Fibroblast of upper back skin (primary cell): ENCODE data around the gene HDAC10.
"Not testable (repeated sequence)": the region's sequence is repeated elsewhere in the genome, so short reads cannot be mapped to it uniquely, and the experiment has no call there.

ENCODE experiments used
- DNase-seq: peaks from one replicate; pipeline ENCODE4 v3.0.0-alpha.2; 2013

HDAC10 gene

DNA sequence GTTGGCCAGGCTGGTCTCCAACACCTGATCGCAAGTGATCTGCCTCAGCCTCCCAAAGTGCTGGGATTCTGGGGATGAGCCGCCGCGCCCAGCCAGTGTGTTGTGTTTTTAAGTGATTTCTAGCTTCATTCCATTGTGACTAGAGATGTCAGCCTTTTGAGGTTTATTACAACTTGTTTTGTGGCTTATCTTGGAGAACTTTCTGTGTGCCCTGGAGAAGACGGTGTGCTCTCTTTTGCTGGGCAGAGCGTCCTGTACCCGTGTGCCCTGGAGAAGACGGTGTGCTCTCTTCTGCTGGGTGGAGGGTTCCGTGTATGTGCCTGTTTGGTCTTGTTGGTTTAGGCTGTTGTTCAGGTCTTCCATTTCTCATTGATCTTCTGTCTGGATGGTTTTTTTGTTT lies 37.8 kb downstream of the HDAC10 start:
- no peak for DNase-seq

DNA sequence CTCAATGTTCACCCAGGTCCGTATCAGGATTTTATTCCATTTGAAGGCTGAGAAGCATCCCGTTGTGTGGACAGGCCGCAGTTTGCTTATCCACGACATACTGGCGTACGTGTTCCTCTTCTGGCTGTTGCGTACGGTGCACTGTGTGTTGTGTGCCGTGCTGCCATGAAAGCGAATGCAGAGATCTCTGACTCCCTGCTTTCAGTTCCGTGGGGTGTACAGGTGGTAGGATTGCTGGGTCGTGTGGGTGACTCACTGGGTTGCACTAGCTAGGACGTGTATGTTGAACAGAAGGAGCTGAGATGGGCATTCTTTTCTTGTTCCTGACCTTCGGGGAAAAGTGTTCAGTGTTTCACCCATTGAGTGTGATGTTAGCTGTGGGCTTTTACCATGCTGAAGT lies 39.9 kb downstream of the HDAC10 start:
- no peak for DNase-seq

- no peak for DNase-seq
Measured at GRCh38 chr22:50210378-50211139, 40.5 kb downstream of the HDAC10 start.

DNA sequence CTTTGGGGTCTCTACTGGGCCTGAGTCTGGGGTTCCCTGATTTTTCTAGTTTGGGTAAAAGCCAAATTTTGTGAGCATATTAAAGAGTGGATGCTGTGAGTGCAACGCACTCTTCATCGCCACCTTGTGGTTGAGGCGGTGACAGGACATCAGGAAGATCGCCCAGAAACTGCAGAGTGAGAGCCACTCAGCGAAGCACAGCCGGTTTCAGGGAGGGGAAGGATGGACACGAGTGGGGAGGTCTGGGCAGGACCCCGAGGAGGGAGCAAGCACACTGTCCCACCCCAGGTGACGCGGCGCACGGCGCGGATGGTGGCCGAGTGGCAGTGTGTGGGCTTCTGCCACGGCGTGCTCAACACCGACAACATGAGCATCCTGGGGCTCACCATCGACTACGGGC lies 41.2 kb downstream of the HDAC10 start:
- DNase-seq = peak; percentile 61

DNA sequence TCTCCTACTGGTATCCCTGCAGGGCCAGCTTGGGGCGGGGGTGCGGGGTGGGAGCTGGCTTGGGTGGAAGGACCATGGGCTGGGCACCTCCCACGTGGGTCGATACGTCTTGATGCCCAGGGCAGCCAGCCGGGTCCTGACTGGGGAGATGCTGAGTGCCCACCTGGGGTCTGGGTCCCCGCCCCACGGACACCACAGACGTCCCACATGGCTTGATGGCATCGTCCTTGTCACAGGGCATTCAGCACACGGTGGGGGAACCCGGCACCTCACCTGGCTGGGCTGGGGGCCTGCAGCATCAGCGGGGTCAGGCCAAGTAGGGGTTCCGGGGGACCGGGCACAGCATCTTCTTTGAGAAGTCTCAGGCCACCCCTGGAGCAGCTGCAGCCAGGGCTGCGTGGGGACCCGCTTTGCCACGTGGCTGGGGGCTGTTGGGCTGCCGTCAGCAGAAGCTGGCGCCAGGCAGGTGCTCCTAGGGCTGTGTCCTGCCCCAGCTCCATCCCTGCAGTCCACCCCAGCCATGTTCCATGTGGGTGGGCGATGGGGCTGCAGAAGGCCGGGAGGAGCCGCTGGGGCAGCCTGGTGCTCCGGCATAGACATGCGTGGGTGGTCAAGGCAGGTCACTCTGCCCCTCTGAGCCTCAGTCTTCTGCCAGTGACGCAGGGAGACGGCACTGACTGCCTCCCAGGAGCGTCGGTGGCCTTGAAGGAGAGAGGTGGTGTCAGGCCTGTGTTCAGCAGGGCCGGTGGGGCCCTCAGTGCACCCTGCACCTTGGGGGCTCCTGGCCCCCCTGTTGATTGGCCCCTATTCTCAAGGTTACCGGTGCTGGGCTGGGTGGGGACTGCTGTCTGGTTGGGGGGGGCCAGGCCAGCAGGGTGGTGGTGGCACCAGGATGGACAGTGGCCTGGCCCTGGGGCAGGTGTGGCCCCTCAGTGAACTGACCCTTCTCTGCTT lies 41.8 kb downstream of the HDAC10 start:
- no peak for DNase-seq

DNA sequence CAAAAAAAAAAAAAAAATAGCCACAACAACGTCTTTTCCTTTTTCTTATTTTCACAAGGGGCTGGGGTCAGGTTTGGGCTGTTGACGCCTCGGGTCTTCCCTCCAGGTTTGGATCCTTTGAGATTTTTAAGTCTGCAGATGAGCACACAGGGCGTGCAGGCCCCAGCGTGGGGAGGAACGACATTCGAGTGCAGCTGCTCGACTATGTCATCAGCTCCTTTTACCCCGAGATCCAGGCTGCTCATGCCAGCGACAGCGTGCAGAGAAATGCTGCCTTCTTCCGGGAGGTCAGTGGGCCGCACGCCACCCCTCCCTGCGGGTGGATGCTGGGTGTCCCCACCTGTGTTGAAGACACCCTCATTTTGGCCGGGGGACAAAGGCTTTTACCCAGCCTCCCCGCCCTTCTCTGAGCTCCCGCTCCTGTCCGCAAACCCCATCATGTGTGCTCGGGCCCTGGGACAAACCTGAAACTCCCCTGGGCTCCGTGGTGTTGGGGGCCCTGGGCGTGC lies 42.6 kb downstream of the HDAC10 start:
- no peak for DNase-seq

- DNase-seq = no peak
Measured at GRCh38 chr22:50207383-50208140, 43.5 kb downstream of the HDAC10 start.

DNA sequence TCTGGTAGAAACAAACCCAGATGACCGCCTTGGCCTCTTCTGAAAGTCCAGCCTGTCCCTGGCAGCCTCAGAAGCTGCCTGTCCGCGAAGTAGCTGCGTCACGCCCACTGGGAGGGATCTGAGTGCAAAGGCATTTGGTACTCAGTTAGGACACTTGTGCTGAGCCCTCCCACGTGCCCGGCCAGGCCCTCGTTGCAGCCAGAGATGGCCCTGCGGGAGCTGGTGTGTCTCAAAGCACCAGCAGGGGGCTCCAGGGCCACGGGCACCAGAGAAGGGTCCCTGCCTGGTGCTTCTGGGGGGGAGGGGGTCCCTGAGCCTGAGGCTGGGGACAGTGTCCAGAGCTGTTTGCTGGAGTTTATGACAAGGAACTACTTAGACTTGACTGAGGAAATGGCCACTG lies 44.5 kb downstream of the HDAC10 start:
- no peak for DNase-seq

GRCh38 chr22:50205781-50206569 lies 45.1 kb downstream of the HDAC10 start:
- no peak for DNase-seq

GRCh38 chr22:50204998-50205397 lies 46.1 kb downstream of the HDAC10 start:
- not testable (repeated sequence) for DNase-seq

GRCh38 chr22:50204571-50204970 lies 46.5 kb downstream of the HDAC10 start:
- DNase-seq = no peak

GRCh38 chr22:50203288-50203687 lies 47.8 kb downstream of the HDAC10 start:
- DNase-seq = no peak

GRCh38 chr22:50202130-50202666 lies 48.9 kb downstream of the HDAC10 start:
- no peak for DNase-seq

DNA sequence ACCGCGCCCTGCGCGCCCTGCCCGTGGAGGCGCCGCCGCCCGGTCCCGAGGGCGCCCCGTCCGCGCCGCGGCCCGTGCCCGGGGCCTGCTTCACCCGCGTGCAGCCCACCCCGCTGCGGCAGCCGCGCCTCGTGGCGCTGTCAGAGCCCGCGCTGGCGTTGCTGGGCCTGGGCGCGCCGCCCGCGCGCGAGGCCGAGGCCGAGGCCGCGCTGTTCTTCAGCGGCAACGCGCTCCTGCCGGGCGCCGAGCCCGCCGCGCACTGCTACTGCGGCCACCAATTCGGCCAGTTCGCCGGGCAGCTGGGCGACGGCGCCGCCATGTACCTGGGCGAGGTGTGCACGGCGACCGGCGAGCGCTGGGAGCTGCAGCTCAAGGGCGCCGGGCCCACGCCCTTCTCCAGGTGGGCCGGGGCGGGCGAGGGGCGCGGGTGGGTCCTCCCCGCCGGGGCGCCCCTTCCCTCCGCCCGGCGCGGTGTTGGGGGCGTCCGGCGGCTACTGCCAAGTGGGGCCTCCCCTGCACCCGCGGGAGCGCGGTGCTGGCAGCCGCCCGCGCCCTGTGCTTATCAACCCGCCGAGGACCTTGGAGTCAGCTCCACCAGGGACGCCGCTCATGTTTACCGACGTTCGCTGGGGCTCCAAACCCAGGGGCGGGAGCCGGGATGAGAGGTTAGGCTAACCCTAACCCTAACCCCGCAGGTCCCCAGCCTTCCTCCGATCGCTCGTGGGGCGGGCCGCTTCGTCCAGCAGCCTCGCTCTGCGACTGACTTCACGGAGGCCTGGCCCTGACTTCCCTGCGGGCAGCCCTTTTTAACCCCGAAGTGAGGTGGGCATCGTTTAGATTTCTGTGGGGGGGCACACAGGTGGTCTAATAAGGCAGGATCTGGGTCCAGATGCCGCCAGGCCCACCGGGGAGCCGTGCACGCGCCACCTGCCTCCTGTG lies 49.6 kb downstream of the HDAC10 start:
- no peak for DNase-seq

DNA sequence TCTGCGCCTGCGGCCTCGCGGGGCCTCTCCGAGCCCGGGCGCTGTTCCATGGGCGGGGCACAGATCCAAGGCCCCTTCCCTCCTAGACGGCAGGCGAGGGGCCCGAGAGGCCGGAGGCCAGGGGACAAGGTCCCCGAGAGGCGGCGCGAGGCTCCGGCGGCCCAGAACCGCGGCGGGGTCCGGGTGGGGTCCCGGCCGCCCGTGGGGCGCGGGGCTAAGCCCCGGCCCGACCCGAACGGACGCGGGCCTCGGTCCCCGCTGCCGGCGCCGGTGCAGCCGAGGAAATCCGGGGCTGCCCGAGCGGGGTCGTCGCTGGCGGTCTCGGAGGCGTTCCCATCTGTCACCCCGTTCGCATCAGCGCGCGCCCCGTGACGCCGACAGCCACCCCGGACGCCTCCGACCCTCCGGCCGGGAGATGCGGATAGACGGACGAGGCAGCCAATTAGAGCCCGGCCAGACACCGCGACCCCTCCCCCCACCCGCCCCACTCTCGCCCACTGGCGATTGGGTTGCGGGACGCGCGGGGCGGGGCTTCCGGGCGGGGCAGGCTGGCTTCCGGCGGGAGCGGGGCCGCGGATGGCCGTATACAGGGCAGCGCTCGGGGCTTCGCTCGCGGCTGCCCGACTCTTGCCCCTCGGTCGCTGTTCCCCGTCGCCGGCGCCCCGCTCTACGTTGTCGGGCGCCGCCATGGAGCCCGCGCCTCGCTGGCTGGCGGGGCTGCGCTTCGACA lies 50.4 kb downstream of the HDAC10 start, which contains the start of gene SELENOO:
Gene SELENOO, plus strand, starts transcription at position 551 of the 730 bp plus-strand sequence. Its CDS starts 26 bp downstream, at position 577.
- DNase-seq = peak; percentile 84

GRCh38 chr22:50199829-50200460 lies 51.1 kb downstream of the HDAC10 start:
- no peak for DNase-seq

DNA sequence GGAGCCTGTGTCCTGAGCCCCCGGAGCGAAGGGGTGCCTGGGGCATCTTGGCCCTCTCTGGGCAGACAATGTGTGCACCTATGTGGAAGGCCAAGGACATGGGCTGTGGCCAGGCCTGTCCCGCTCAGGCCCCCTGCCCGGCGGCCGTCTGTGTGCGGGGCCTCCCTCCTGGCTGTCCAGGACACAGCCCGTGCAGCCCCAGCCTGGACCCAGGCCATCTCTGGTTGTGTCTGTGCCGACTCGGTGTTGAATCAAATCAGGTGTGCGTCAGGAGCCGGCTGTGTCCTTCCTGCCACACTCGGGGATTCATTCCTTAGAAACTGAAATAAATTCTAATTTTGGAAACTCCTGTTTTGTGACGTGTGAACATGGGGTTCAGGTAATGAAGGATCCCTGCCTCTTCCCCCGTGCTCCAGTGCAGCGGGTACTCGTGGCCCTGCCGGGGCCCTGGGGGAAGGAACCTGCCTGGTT lies 51.8 kb downstream of the HDAC10 start:
- DNase-seq = no peak

- DNase-seq = no peak
Measured at GRCh38 chr22:50198624-50199017, 52.4 kb downstream of the HDAC10 start.
